Measurements from ENCODE around the gene ZNF837. TPM values are rescaled to one million over a fixed set of nuclear protein-coding genes. Genes with fewer than 3 reads are reported as not detected.
A peak's percentile ranks its signal among the peaks of the same experiment; 100 is the strongest.

ZNF837 gene
- total and polyA plus RNA-seq, 2 donors (not counting 1 experiment from before 2014, with no cell fraction given) = 4.2 to 4.9 TPM

DNA sequence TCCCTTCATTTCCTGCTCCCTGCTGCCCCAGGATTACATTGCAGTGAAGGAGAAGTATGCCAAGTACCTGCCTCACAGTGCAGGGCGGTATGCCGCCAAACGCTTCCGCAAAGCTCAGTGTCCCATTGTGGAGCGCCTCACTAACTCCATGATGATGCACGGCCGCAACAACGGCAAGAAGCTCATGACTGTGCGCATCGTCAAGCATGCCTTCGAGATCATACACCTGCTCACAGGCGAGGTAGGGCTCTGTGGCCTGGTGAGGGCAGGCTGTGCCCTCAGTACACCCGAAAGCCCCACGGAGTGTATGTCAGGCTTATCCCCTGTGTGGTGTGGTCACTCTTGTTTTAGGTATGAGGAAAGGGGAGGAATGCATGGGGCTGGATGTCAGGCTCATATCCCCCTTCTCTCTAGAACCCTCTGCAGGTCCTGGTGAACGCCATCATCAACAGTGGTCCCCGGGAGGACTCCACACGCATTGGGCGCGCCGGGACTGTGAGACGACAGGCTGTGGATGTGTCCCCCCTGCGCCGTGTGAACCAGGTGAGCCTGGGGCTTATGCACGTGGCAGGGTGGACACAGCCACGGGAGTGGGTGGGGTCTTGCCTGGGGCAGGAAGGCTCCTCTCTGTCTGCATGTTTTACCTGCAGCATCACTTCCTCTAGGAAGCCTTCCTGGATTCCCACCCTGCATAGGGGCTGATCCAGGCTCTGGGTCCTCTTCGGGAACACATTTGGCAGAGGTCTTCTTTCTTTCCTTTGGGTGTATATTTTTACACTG lies 12.3 kb upstream of the ZNF837 start:
- Histone ChIP-seq H3K27ac (ENCODE audit: low read length in 2 of 2) (no peak overlapping the region), H3K9me3 (ENCODE audit: control extremely low read depth in 1 of 3, control insufficient read depth in 2 of 3, insufficient read depth in 1 of 3, low read length in 2 of 3) (peaks cover 0 to 12% (median 0%) of the 10 kb centered on the region in 3 donors), H3K36me3 (replicated peaks in 1 of 2; ENCODE audit: control extremely low read depth in 1 of 2, control insufficient read depth in 1 of 2, extremely low read depth in 1 of 2, insufficient read depth in 2 of 2, low read length in 1 of 2) (peaks cover 5 to 49% of the 10 kb centered on the region in 2 experiments), H3K27me3 (replicated peaks in 1 of 4; ENCODE audit: control extremely low read depth in 1 of 4, control insufficient read depth in 3 of 4, insufficient read depth in 4 of 4, low read length in 3 of 4) (peaks cover 0 to 23% (median 9%) of the 10 kb centered on the region in 4 experiments), H3K4me3 (ENCODE audit: control extremely low read depth in 1 of 5, extremely low read depth in 1 of 5, insufficient read depth in 1 of 5, low read depth in 2 of 5, low read length in 4 of 5) (no peak overlapping the region), H4K20me1 (ENCODE audit: control insufficient read depth, insufficient read depth, low read length, poor library complexity, severe bottlenecking) (peaks cover 58% of the 10 kb centered on the region), H3K4me1 (ENCODE audit: control insufficient read depth in 2 of 2, insufficient read depth in 2 of 2, low read length in 2 of 2) (peaks cover 6 to 11% of the 10 kb centered on the region in 2 donors), H3K4me2 (replicated peaks; ENCODE audit: low read depth, low read length, poor library complexity, severe bottlenecking) (no peak overlapping the region), H2AFZ (ENCODE audit: insufficient read depth, low read depth, low read length, poor library complexity, severe bottlenecking) (no peak overlapping the region), H3K9ac (ENCODE audit: low read length) (no peak overlapping the region), H3K79me2 (ENCODE audit: control insufficient read depth, insufficient read depth, low read length) (peaks cover 44% of the 10 kb centered on the region)
- Mint-ChIP-seq H3K4me1 (peaks cover 16% of the 10 kb centered on the region), H3K4me3 (no peak overlapping the region), H3K9me3 (ENCODE audit: insufficient read depth) (no peaks in the 10 kb centered on the region), H3K27me3 (no peaks in the 10 kb centered on the region), H3K27ac (no peak overlapping the region)
- ChIA-PET POLR2A (no interaction called here), CTCF (no interaction called here)
- intact Hi-C loops (cut with micrococcal nuclease) = no loop called here
- WGBS (ENCODE audit: insufficient coverage) = 91% methylated on average over 18 of the region's 26 CpGs
- TF ChIP-seq EZH2 (IDR thresholded peaks at IDR 0.05; ENCODE audit: borderline replicate concordance, insufficient read depth, low read depth, low read length, poor library complexity, severe bottlenecking) = no peak
- TF ChIP-seq, protein P1, sequence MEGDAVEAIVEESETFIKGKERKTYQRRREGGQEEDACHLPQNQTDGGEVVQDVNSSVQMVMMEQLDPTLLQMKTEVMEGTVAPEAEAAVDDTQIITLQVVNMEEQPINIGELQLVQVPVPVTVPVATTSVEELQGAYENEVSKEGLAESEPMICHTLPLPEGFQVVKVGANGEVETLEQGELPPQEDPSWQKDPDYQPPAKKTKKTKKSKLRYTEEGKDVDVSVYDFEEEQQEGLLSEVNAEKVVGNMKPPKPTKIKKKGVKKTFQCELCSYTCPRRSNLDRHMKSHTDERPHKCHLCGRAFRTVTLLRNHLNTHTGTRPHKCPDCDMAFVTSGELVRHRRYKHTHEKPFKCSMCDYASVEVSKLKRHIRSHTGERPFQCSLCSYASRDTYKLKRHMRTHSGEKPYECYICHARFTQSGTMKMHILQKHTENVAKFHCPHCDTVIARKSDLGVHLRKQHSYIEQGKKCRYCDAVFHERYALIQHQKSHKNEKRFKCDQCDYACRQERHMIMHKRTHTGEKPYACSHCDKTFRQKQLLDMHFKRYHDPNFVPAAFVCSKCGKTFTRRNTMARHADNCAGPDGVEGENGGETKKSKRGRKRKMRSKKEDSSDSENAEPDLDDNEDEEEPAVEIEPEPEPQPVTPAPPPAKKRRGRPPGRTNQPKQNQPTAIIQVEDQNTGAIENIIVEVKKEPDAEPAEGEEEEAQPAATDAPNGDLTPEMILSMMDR (IDR thresholded peaks at IDR 0.05) = no peak
- ATAC-seq (ENCODE audit: low read depth) (no peak), DNase-seq (peak; percentile 24)

DNA sequence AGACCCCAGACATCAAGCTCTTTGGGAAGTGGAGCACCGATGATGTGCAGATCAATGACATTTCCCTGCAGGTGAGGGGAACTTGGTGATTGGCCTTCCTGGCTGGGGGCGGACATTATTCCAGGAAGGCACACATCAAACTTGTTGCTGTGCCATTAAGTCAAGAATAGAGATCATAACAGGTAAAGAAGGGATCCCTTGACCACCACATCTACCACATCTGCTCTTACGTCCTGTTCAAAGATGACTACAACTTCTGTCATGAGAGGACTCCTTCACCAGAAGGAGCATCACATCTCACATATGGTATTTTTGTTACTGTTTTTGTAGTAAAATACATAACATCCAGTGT lies 7.3 kb upstream of the ZNF837 start:
- peaks cover 49% of the 10 kb centered on the region for H4K20me1 ChIP-seq (ENCODE audit: control insufficient read depth, insufficient read depth, low read length, poor library complexity, severe bottlenecking)
- TF ChIP-seq, protein P1 (IDR thresholded peaks at IDR 0.05) = no peak
- TF ChIP-seq EZH2 (IDR thresholded peaks at IDR 0.05; ENCODE audit: borderline replicate concordance, insufficient read depth, low read depth, low read length, poor library complexity, severe bottlenecking) = no peak
- H3K9ac ChIP-seq (ENCODE audit: low read length) = no peak overlapping the region
- no peaks in the 10 kb centered on the region for H3K9me3 Mint-ChIP-seq (ENCODE audit: insufficient read depth)
- peak overlapping the region in 4 of 5 experiments; percentile 71 to 87 (median 74) for H3K4me3 ChIP-seq (ENCODE audit: control extremely low read depth in 1 of 5, extremely low read depth in 1 of 5, insufficient read depth in 1 of 5, low read depth in 2 of 5, low read length in 4 of 5)
- no peaks in the 10 kb centered on the region for H3K9me3 ChIP-seq (ENCODE audit: control extremely low read depth in 1 of 3, control insufficient read depth in 2 of 3, insufficient read depth in 1 of 3, low read length in 2 of 3)
- H3K27me3 Mint-ChIP-seq = no peaks in the 10 kb centered on the region
- peak overlapping the region; percentile 84 for H3K4me2 ChIP-seq (replicated peaks; ENCODE audit: low read depth, low read length, poor library complexity, severe bottlenecking)
- intact Hi-C loops (cut with micrococcal nuclease) = no loop called here
- peak overlapping the region; percentile 97 for H3K4me3 Mint-ChIP-seq
- peaks cover 40% of the 10 kb centered on the region for H3K4me1 Mint-ChIP-seq
- H3K4me1 ChIP-seq (ENCODE audit: control insufficient read depth in 2 of 2, insufficient read depth in 2 of 2, low read length in 2 of 2) = peaks cover 22 to 27% of the 10 kb centered on the region in 2 donors
- H3K27ac ChIP-seq (ENCODE audit: low read length in 2 of 2) = peak overlapping the region in 1 of 2 donors; percentile 94
- ChIA-PET CTCF (no interaction called here), POLR2A (interaction anchor here (2.9 kb wide), 1 partner anchor 25 kb away, joined by 18 read pairs; the partner anchor contains the start of gene ZNF497)
- ATAC-seq (ENCODE audit: low read depth) (no peak), DNase-seq (no peak)
- H3K27ac Mint-ChIP-seq = peak overlapping the region; percentile 17
- H3K36me3 ChIP-seq (replicated peaks in 1 of 2; ENCODE audit: control extremely low read depth in 1 of 2, control insufficient read depth in 1 of 2, extremely low read depth in 1 of 2, insufficient read depth in 2 of 2, low read length in 1 of 2) = peaks cover 5 to 30% of the 10 kb centered on the region in 2 experiments
- 100% methylated on average over 2 of the region's 3 CpGs for WGBS (ENCODE audit: insufficient coverage)
- H3K27me3 ChIP-seq (replicated peaks in 1 of 4; ENCODE audit: control extremely low read depth in 1 of 4, control insufficient read depth in 3 of 4, insufficient read depth in 4 of 4, low read length in 3 of 4) = no peaks in the 10 kb centered on the region
- H3K79me2 ChIP-seq (ENCODE audit: control insufficient read depth, insufficient read depth, low read length) = peaks cover 66% of the 10 kb centered on the region
- no peak overlapping the region for H2AFZ ChIP-seq (ENCODE audit: insufficient read depth, low read depth, low read length, poor library complexity, severe bottlenecking)
